HEK293T (cell line): ENCODE results near the gene PCDH7.

Source experiments
- L3MBTL2 ChIP-seq: fragments of 450-650 bp; conservative IDR thresholded peaks from 2 replicates; pipeline ENCODE4 v1.6.1; 2016; ENCODE audit warnings: mild to moderate bottlenecking
- TF ChIP-seq, protein P1 (sequence below): fragments of 450-650 bp; IDR thresholded peaks from 2 replicates; pipeline ENCODE4 v1.6.1; 2016

DNA sequence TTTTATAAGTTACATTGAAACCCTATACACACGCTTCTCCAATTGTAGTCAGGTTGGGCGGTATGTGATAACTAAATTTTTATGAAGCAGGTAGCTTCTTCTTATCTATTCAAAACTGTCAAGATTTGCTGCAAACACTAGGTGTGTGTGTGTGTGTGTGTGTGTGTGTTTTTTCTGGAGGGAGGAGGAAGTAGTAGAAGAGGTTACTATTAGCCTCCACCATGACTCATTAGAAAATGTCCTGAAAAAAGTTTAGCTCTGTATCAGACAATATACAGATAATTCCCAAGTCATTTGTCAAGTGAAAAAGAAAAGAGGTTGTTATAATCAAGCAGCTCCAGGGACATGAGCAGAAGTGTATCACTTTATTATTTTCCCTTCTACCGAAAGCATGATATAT, 33.9 kb downstream of the PCDH7 start:
- no peak for TF ChIP-seq L3MBTL2
- TF ChIP-seq, protein P1, sequence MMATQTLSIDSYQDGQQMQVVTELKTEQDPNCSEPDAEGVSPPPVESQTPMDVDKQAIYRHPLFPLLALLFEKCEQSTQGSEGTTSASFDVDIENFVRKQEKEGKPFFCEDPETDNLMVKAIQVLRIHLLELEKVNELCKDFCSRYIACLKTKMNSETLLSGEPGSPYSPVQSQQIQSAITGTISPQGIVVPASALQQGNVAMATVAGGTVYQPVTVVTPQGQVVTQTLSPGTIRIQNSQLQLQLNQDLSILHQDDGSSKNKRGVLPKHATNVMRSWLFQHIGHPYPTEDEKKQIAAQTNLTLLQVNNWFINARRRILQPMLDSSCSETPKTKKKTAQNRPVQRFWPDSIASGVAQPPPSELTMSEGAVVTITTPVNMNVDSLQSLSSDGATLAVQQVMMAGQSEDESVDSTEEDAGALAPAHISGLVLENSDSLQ, result no peak
